ENCODE data around the gene CTDSP2.
"Not testable (repeated sequence)": the region's sequence is repeated elsewhere in the genome, so short reads cannot be mapped to it uniquely, and the experiment has no call there.

The CTDSP2 gene

DNA sequence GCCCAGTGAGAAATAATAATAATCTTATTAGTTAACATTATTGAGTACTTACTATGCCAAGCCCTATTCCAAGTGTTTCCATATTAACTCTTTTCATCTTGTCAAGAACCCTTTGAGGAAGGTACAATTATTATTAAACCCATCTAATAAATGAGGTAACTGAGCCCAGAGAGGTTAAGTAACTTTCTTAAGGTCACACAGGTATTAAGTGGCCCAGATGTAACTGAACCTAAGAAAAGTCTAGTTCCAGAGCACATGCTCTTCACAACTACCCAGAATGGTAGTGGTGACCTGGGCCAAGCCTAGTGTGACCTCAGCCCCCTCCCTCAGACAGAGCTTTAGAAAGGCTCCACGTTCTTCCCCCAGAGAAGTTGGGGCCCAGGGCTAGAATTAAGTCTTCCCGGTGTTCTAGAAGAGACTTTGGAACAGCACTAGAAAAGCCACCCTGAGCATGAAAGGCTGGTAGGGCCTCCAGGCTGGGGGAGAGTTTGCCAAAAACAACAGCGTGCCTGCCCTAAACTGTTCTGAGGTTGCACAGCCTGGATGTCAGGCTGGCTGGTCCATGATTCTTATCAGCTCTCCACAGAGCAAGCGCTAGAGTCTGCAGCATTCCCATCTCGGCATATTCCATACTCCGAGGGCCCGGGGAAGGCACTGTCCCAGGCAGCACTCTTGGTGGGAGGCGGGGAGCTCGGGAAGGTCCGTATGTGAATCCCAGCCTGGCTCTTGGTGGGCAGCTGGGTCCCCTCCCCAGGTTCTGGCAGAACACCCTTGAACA, 41.3 kb upstream of the CTDSP2 start:
- Histone ChIP-seq H2AFZ (ENCODE audit: low read depth, low read length) (no peak overlapping the region), H3K36me3 (ENCODE audit: insufficient read depth, low read length) (no peaks in the 10 kb centered on the region), H3K27me3 (ENCODE audit: insufficient read depth, low read length) (no peaks in the 10 kb centered on the region), H3K9me3 (ENCODE audit: low read length) (peaks cover 2% of the 10 kb centered on the region), H3K4me1 (ENCODE audit: insufficient read depth, low read length) (peaks cover 7% of the 10 kb centered on the region), H3K4me3 (ENCODE audit: low read length) (no peak overlapping the region)

DNA sequence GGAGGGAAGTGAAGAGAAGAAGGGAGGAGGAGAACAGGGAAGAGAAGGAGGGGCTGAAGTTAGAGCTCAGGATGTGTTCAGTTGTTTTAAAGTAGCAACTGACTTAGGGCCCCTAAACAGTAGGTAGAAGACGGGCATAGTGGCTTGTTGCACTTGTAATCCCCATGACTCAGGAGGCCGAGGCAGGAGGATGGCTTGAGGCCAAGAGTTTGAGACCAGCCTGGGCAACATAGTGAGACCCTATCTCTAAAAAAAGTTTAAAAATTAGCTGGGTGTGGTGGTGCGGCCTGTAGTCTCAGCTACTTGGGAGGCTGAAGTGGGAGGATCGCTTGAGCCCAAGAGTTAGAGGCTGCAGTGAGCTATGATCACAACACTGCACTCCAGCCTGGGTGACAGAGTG, 40.4 kb upstream of the CTDSP2 start:
- not testable (repeated sequence) for H3K4me3 ChIP-seq (ENCODE audit: low read length); H3K36me3 ChIP-seq (ENCODE audit: insufficient read depth, low read length); H3K27me3 ChIP-seq (ENCODE audit: insufficient read depth, low read length); H2AFZ ChIP-seq (ENCODE audit: low read depth, low read length); H3K4me1 ChIP-seq (ENCODE audit: insufficient read depth, low read length); H3K9me3 ChIP-seq (ENCODE audit: low read length)

DNA sequence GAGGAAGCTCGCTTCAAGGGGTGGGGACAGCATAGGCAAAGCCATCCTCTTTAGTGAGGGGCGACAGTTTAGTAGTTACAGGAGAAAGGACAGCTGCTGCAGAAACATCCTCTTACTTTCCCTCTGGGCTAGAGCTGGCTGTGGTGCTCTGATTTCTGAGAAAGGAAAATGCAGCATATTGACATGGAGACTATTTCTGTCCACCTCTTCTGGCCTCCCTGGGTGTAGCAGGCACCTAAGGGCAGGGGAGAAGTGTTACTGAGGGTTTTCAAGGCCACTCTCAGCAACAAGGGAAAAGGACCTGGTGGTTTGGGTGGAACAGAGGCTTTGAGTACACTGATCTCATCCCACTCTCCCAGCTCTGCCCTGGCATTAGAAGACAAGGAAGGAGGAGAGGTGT, 40.0 kb upstream of the CTDSP2 start:
- H3K9me3 ChIP-seq (ENCODE audit: low read length): peaks cover 2% of the 10 kb centered on the region
- no peaks in the 10 kb centered on the region for H3K27me3 ChIP-seq (ENCODE audit: insufficient read depth, low read length)
- peaks cover 7% of the 10 kb centered on the region for H3K4me1 ChIP-seq (ENCODE audit: insufficient read depth, low read length)
- no peak overlapping the region for H3K4me3 ChIP-seq (ENCODE audit: low read length)
- no peaks in the 10 kb centered on the region for H3K36me3 ChIP-seq (ENCODE audit: insufficient read depth, low read length)
- no peak overlapping the region for H2AFZ ChIP-seq (ENCODE audit: low read depth, low read length)

DNA sequence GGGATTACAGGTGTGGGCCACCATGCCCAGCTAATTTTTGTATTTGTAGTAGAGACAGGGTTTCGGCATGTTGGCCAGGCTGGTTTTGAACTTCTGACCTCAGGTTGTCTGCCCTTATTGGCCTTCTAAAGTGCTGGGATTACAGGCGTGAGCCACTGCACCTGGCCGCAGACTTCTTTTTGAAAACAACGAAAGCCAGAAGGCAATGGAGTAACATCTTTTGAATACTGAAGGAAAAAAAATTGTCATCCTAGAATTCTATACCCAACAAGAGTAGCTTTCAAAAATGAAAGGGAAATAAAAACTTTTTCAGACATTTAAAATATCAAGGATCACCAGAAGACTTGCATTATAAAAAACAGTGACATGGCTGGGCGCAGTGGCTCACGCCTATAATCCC, 38.7 kb upstream of the CTDSP2 start:
- H2AFZ ChIP-seq (ENCODE audit: low read depth, low read length): no peak overlapping the region
- H3K36me3 ChIP-seq (ENCODE audit: insufficient read depth, low read length): no peaks in the 10 kb centered on the region
- H3K27me3 ChIP-seq (ENCODE audit: insufficient read depth, low read length): no peaks in the 10 kb centered on the region
- H3K9me3 ChIP-seq (ENCODE audit: low read length): peaks cover 2% of the 10 kb centered on the region
- H3K4me3 ChIP-seq (ENCODE audit: low read length): no peak overlapping the region
- H3K4me1 ChIP-seq (ENCODE audit: insufficient read depth, low read length): peaks cover 7% of the 10 kb centered on the region

DNA sequence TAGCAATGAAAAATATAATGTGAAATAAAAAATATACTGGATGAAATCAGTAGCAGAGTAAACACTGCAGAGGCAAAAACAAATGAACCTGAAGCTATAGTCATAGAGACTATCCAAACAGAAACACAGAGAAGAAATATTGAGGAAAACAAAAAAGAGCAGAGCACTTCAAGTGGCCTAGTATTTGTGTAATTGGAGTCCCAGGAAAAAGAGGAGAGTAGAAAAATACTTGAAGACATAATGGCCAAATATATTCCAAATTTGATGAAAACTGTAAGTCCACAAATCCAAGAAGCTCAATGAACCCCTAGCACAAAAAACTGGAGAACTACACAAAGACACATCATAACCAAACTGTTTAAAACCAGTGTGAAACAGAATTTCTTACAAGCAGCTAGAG, 37.2 kb upstream of the CTDSP2 start:
- Histone ChIP-seq H2AFZ (ENCODE audit: low read depth, low read length) (no peak overlapping the region), H3K36me3 (ENCODE audit: insufficient read depth, low read length) (no peaks in the 10 kb centered on the region), H3K4me3 (ENCODE audit: low read length) (no peak overlapping the region), H3K27me3 (ENCODE audit: insufficient read depth, low read length) (no peaks in the 10 kb centered on the region), H3K4me1 (ENCODE audit: insufficient read depth, low read length) (peaks cover 3% of the 10 kb centered on the region), H3K9me3 (ENCODE audit: low read length) (peaks cover 2% of the 10 kb centered on the region)

DNA sequence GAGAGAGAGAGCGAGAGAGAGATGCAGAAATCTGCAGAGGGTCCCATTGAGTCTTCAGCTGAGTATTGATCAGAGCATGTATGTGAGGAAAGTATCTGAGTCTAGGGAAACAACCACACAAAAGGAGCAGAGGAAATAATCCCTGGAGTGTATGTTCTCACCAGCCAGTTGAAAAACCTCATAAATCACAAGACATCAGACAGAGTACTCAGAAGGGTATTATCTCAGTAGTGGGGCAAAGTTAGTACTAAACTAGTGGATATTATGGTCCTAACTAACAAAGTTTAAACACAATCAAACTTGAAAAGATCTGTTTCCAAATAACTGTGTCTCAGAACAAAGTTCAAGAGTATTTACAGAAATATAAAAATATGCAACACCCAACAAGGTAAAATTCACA, 36.5 kb upstream of the CTDSP2 start:
- no peak overlapping the region for H3K4me3 ChIP-seq (ENCODE audit: low read length)
- H3K9me3 ChIP-seq (ENCODE audit: low read length): peaks cover 2% of the 10 kb centered on the region
- no peaks in the 10 kb centered on the region for H3K4me1 ChIP-seq (ENCODE audit: insufficient read depth, low read length)
- no peak overlapping the region for H2AFZ ChIP-seq (ENCODE audit: low read depth, low read length)
- no peaks in the 10 kb centered on the region for H3K27me3 ChIP-seq (ENCODE audit: insufficient read depth, low read length)
- H3K36me3 ChIP-seq (ENCODE audit: insufficient read depth, low read length): no peaks in the 10 kb centered on the region

DNA sequence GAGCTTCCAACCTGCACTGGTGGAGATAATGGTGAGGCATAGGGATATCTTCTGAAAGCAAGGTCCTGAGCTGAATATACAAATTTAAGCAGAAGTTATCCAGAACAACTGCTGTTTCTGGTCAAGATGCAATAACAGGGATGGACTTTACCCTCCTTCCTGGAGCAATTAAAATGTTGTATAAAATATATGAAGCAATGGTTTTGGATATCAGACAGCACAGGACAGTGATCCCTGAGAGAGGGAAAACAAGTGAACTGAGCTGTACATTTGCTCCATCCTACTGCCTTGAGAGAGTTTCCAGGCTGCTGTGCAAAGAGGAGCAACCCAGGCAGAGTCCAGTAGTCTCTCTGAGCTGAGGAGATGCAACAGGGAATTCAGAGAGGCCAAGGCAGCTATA, 36.0 kb upstream of the CTDSP2 start:
- Histone ChIP-seq H3K36me3 (ENCODE audit: insufficient read depth, low read length) (no peaks in the 10 kb centered on the region), H3K9me3 (ENCODE audit: low read length) (peaks cover 2% of the 10 kb centered on the region), H3K4me1 (ENCODE audit: insufficient read depth, low read length) (no peaks in the 10 kb centered on the region), H2AFZ (ENCODE audit: low read depth, low read length) (no peak overlapping the region), H3K4me3 (ENCODE audit: low read length) (no peak overlapping the region), H3K27me3 (ENCODE audit: insufficient read depth, low read length) (no peaks in the 10 kb centered on the region)

DNA sequence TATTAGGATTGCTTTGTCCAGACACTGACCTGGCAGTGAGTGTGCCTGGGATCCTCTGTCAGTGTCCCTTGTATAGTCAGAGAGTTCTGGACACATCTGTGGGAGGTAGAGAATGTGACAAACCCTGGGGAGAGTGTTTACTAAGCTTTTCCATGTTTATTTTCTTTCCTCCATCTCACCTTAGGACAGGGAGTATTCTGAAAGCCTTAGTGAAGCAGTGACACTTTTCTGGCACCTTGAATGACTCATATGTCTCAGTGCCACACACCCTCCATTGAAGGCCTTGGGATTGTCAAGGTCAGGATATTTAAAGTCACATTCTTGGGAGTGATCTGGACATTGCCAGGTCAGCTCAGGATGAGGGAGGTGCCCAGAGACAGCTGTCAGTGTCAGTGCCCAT, 34.9 kb upstream of the CTDSP2 start:
- Histone ChIP-seq H3K4me1 (ENCODE audit: insufficient read depth, low read length) (no peaks in the 10 kb centered on the region), H3K4me3 (ENCODE audit: low read length) (no peak overlapping the region), H3K36me3 (ENCODE audit: insufficient read depth, low read length) (no peaks in the 10 kb centered on the region), H3K27me3 (ENCODE audit: insufficient read depth, low read length) (no peaks in the 10 kb centered on the region), H3K9me3 (ENCODE audit: low read length) (peaks cover 2% of the 10 kb centered on the region), H2AFZ (ENCODE audit: low read depth, low read length) (no peak overlapping the region)

DNA sequence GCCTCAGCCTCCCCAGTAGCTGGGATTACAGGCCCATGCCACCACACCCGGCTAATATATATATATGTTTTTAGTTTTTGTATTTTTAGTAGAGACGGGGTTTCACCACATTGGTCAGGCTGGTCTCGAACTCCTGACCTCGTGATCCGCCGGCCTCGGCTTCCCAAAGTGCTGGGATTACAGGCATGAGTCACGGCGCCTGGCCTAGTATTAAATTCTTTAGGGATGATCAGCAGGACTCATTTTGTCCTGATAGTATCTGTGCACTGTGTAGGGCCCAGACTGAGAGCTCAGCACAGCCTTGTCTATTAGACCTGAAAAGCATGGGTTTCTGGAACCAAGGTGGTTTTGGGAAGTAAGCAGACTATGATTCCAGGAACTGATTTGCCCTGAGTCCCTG, 34.5 kb upstream of the CTDSP2 start:
- not testable (repeated sequence) for H2AFZ ChIP-seq (ENCODE audit: low read depth, low read length); H3K27me3 ChIP-seq (ENCODE audit: insufficient read depth, low read length); H3K36me3 ChIP-seq (ENCODE audit: insufficient read depth, low read length); H3K9me3 ChIP-seq (ENCODE audit: low read length); H3K4me1 ChIP-seq (ENCODE audit: insufficient read depth, low read length); H3K4me3 ChIP-seq (ENCODE audit: low read length)

DNA sequence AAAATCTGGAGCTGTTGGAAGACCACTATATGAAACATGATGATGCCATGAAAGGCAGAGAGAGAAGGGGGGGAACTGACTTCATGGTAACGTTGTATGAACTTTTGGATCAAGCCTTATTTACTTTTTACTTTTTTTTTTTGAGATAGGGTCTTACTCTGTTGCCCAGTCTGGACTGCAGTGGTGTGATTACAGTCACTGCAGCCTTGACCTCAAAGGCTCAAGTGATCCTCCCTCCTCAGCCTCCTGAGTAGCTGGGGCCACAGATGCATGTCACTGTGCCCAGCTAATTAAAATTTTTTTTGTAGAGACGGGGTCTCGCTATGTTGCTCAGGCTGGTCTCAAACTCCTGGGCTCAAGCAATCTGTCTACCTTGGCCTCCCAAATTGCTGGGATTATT, 31.3 kb upstream of the CTDSP2 start:
- no peaks in the 10 kb centered on the region for H3K4me1 ChIP-seq (ENCODE audit: insufficient read depth, low read length)

DNA sequence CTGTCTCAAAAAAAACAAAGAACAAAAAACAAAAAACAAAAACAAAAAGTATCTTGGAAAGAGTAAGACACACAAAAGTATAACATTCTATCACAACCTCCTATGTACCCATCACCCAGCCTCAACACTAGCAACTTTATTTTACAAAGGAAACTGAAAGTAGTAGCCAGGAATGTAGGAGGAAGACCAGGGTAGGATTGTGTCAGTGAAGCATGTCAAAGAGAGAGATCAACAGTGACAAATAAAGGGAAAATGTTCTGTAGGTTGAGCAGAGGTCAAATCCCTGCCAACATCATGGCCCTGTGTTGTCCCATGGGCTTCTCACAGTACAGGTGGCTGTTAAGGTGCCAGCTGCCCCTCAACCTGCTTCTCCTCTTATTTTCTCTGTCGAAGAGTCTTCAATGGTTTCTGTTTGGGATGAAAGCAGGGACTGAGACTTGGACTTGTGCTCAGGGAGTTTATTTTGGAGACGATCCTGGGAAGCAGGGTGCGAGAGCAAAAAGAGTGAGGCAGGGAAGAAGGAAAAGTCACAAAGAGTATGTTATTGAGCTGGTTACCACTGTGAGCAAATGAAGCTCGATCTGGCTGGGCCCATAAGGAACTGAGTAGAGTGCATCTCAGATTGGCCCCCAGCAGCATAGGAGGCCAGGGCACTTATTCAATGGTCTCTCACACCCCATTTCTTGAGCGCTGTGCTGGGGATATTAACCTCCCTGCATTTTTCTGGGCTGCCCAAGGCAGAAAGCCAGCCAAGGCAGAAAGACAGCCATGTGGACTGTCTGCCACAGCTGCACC, 29.4 kb upstream of the CTDSP2 start:
- H3K9me3 ChIP-seq (ENCODE audit: low read length): no peaks in the 10 kb centered on the region
- no peaks in the 10 kb centered on the region for H3K4me1 ChIP-seq (ENCODE audit: insufficient read depth, low read length)
- H2AFZ ChIP-seq (ENCODE audit: low read depth, low read length): no peak overlapping the region
- no peaks in the 10 kb centered on the region for H3K36me3 ChIP-seq (ENCODE audit: insufficient read depth, low read length)
- no peaks in the 10 kb centered on the region for H3K27me3 ChIP-seq (ENCODE audit: insufficient read depth, low read length)
- H3K4me3 ChIP-seq (ENCODE audit: low read length): no peak overlapping the region

More for the DNA sequence above, 31.3 kb upstream of the CTDSP2 start:
- H3K9me3 ChIP-seq (ENCODE audit: low read length): no peaks in the 10 kb centered on the region
- no peaks in the 10 kb centered on the region for H3K27me3 ChIP-seq (ENCODE audit: insufficient read depth, low read length)
- H3K36me3 ChIP-seq (ENCODE audit: insufficient read depth, low read length): no peaks in the 10 kb centered on the region
- no peak overlapping the region for H2AFZ ChIP-seq (ENCODE audit: low read depth, low read length)
- H3K4me3 ChIP-seq (ENCODE audit: low read length): no peak overlapping the region

DNA sequence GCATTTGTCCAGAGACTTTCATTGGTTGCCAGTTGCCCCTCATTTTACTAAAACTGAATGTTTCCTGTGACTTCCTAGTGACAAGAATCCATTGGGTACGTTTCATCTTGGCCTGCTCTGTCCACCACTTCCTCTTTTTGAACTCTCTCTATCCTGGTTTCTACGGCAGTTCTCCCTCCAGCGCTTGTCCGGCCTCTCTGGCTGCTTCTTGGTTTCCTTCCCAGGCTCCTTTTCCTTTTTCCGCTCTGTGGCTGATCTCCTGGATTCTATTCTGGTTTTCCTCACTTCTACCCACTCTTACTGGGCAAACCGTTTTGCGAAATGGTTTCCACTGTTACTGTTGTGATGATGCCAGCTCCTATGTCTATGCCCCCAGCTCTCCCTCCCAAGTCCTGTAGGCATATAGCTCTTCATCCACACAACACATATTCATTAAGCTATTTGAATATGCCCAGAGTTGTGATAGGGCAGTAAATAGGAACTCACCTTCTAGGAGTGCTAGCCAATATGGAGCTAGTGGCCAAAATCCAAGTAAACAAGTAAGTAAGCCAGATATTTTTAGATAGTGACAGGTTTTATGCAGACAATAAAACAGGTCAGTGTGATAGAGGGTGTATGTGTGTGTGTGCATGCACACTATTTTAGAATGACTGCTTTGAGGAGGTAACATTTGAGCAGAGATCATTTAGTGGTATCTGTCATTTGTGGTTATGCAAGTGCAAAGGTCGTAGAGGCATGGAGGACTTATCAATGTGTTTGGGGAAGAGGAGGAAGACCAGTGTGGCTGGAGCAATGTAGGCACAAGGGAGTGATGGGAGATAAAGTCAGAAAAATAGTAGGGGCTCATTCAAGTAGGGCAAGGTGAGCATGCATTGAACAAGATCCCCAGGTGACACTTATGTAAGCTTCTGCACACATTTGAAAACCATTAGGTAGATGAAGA, 27.9 kb upstream of the CTDSP2 start:
- Histone ChIP-seq H2AFZ (ENCODE audit: low read depth, low read length) (no peak overlapping the region), H3K9me3 (ENCODE audit: low read length) (no peaks in the 10 kb centered on the region), H3K36me3 (ENCODE audit: insufficient read depth, low read length) (no peaks in the 10 kb centered on the region), H3K27me3 (ENCODE audit: insufficient read depth, low read length) (no peaks in the 10 kb centered on the region), H3K4me1 (ENCODE audit: insufficient read depth, low read length) (peaks cover 8% of the 10 kb centered on the region), H3K4me3 (ENCODE audit: low read length) (no peak overlapping the region)

DNA sequence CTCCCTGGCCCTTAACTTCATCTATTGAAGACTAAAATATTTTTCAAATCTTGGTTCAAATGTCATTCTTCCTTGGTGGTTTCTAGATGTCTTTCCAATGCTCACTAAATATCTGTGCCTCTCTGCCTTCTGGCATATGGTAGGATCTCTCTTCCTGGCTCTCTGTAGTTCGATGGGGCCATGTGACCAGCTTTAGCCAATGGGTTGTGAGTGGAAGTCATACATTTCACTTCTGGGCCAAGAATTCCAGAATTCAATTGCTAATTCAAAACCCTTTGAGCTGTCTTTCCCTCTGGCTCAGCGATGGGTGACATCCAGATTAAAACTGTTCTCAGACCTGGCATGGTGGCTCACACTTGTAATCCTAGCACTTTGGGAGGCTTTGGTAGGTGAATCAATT, 25.8 kb upstream of the CTDSP2 start:
- Histone ChIP-seq H3K4me3 (ENCODE audit: low read length) (no peak overlapping the region), H3K36me3 (ENCODE audit: insufficient read depth, low read length) (no peaks in the 10 kb centered on the region), H3K4me1 (ENCODE audit: insufficient read depth, low read length) (peaks cover 25% of the 10 kb centered on the region), H3K27me3 (ENCODE audit: insufficient read depth, low read length) (no peaks in the 10 kb centered on the region), H3K9me3 (ENCODE audit: low read length) (no peaks in the 10 kb centered on the region), H2AFZ (ENCODE audit: low read depth, low read length) (no peak overlapping the region)
